HepG2 (cell line): Measurements from ENCODE around the gene EI24. TPM values are rescaled to one million over a fixed set of nuclear protein-coding genes. Genes with fewer than 3 reads are reported as not detected.

Experiments
- JARID2 ChIP-seq: sonication (generic); formaldehyde crosslinking; IDR thresholded peaks from 2 replicates; pipeline ENCODE4 v1.8.1; 2023; ENCODE audit warnings: missing genetic modification reagents, inconsistent platforms; ENCODE audit not compliant: insufficient replicate concordance
- MAFG ChIP-seq: sonication (generic); formaldehyde crosslinking; IDR thresholded peaks from 2 replicates; pipeline ENCODE4 v1.5.1; 2020; ENCODE audit warnings: mild to moderate bottlenecking, missing genetic modification reagents
- MYC ChIP-seq: sonication (generic); formaldehyde crosslinking; IDR thresholded peaks from 2 replicates; pipeline ENCODE4 v1.9.0; 2021; ENCODE audit warnings: missing genetic modification reagents, borderline replicate concordance
- NBN ChIP-seq: fragments of 450-650 bp; conservative IDR thresholded peaks from 2 replicates; pipeline ENCODE4 v1.6.1; 2017
- NR3C1 ChIP-seq: sonication (generic); formaldehyde crosslinking; IDR thresholded peaks from 2 replicates; pipeline ENCODE4 v1.4.0; 2020; ENCODE audit warnings: missing genetic modification reagents
- SSRP1 ChIP-seq: IDR thresholded peaks from 2 replicates; pipeline ENCODE4 v1.6.1; 2016; ENCODE audit warnings: control low read depth
- WIZ ChIP-seq: sonication (generic); formaldehyde crosslinking; IDR thresholded peaks from 2 replicates; pipeline ENCODE4 v1.5.1; 2020; ENCODE audit warnings: mild to moderate bottlenecking, missing genetic modification reagents
- ZNF160 ChIP-seq: sonication (generic); formaldehyde crosslinking; IDR thresholded peaks from 2 replicates; pipeline ENCODE4 v1.8.0; 2022; ENCODE audit warnings: mild to moderate bottlenecking, inconsistent platforms, missing genetic modification reagents
- ZNF207 ChIP-seq: fragments of 450-650 bp; IDR thresholded peaks from 2 replicates; pipeline ENCODE4 v1.6.1; 2016; ENCODE audit warnings: antibody characterized with exemption, borderline replicate concordance
- ZNF251 ChIP-seq: sonication (generic); formaldehyde crosslinking; IDR thresholded peaks from 2 replicates; pipeline ENCODE4 v1.9.0; 2021; ENCODE audit warnings: mild to moderate bottlenecking, missing genetic modification reagents
- ZNF362 ChIP-seq: sonication (generic); formaldehyde crosslinking; IDR thresholded peaks from 2 replicates; pipeline ENCODE4 v1.4.0; 2020; ENCODE audit warnings: missing genetic modification reagents, mild to moderate bottlenecking, borderline replicate concordance
- ZNF549 ChIP-seq: sonication (generic); formaldehyde crosslinking; IDR thresholded peaks from 2 replicates; pipeline ENCODE4 v1.5.0; 2020; ENCODE audit warnings: missing genetic modification reagents
- ZNF616 ChIP-seq: sonication (generic); formaldehyde crosslinking; IDR thresholded peaks from 2 replicates; pipeline ENCODE4 v1.5.0; 2020; ENCODE audit warnings: low read depth, mild to moderate bottlenecking, missing genetic modification reagents
- ZNF703 ChIP-seq: sonication (generic); formaldehyde crosslinking; IDR thresholded peaks from 2 replicates; pipeline ENCODE4 v1.5.1; 2020; ENCODE audit warnings: missing genetic modification reagents, mild to moderate bottlenecking, moderate library complexity, borderline replicate concordance
- ZNF770 ChIP-seq: sonication (generic); formaldehyde crosslinking; IDR thresholded peaks from 2 replicates; pipeline ENCODE4 v1.5.0; 2020; ENCODE audit warnings: mild to moderate bottlenecking, missing genetic modification reagents
- polyA plus RNA-seq, 8 experiments: library from polyadenylated mRNA; depleted of rRNA in 3 of 8; stranded (reverse) in 7 of 8; unstranded in 1 of 8; fragments of >200 nt; fragmentation: Illumina TruSeq in 4 of 8; extraction: Trizol in 4 of 8; gene quantifications; 2 replicates each; pipeline versions ENCODE4 v1.2.1 to v1.2.3, GENCODE V29; 2011 to 2016; ENCODE audit warnings: low read depth in 4 of 8, missing spikeins in 1 of 8, mixed read lengths in 1 of 8; ENCODE audit not compliant: insufficient read depth in 1 of 8
- total RNA-seq, 5 experiments: library from RNA; depleted of rRNA; stranded (reverse); fragments of >200 nt; fragmentation: Illumina TruSeq; extraction: Trizol; gene quantifications; 2 replicates each; pipeline ENCODE4 v1.2.3, GENCODE V29; 2016; ENCODE audit warnings: low read depth in 1 of 5
- TF ChIP-seq, protein P1 (sequence below): sonication (generic); formaldehyde crosslinking; IDR thresholded peaks from 2 replicates; pipeline ENCODE4 v1.8.0; 2022; ENCODE audit warnings: mild to moderate bottlenecking, missing genetic modification reagents
- TF ChIP-seq, protein P2 (sequence below): sonication (generic); formaldehyde crosslinking; conservative IDR thresholded peaks from 2 replicates; pipeline ENCODE4 v1.4.0; 2020; ENCODE audit warnings: missing genetic modification reagents
- TF ChIP-seq, protein P3 (sequence below): sonication (generic); formaldehyde crosslinking; IDR thresholded peaks from 2 replicates; pipeline ENCODE4 v1.4.0; 2020; ENCODE audit warnings: mild to moderate bottlenecking, missing genetic modification reagents, borderline replicate concordance

EI24 gene
- total and polyA plus RNA-seq, 2 of the 13 experiments (the other 11 are each of a cell fraction or from before 2014, with no cell fraction given) = 84.7 to 126 TPM

GRCh38 chr11:125625630-125626287, 56.5 kb downstream of the EI24 start (continued):
- peak; percentile 34; the same call in 1 of the 2 replicates for TF ChIP-seq ZNF703
- TF ChIP-seq, protein P1, sequence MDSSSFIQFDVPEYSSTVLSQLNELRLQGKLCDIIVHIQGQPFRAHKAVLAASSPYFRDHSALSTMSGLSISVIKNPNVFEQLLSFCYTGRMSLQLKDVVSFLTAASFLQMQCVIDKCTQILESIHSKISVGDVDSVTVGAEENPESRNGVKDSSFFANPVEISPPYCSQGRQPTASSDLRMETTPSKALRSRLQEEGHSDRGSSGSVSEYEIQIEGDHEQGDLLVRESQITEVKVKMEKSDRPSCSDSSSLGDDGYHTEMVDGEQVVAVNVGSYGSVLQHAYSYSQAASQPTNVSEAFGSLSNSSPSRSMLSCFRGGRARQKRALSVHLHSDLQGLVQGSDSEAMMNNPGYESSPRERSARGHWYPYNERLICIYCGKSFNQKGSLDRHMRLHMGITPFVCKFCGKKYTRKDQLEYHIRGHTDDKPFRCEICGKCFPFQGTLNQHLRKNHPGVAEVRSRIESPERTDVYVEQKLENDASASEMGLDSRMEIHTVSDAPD = no peak
- no peak; the same call in 1 of the 2 replicates for TF ChIP-seq MAFG
- TF ChIP-seq WIZ = no peak; the same call in 1 of the 2 replicates
- no peak for TF ChIP-seq ZNF207
- no peak for TF ChIP-seq ZNF616
- TF ChIP-seq, protein P2, sequence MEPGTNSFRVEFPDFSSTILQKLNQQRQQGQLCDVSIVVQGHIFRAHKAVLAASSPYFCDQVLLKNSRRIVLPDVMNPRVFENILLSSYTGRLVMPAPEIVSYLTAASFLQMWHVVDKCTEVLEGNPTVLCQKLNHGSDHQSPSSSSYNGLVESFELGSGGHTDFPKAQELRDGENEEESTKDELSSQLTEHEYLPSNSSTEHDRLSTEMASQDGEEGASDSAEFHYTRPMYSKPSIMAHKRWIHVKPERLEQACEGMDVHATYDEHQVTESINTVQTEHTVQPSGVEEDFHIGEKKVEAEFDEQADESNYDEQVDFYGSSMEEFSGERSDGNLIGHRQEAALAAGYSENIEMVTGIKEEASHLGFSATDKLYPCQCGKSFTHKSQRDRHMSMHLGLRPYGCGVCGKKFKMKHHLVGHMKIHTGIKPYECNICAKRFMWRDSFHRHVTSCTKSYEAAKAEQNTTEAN = peak; percentile 68; the same call in 1 of the 2 replicates
- TF ChIP-seq MYC (CRISPR knock-in tag) = peak; percentile 91
- 0 out of 2 replicates have a peak, but pooled peaks have one; percentile 35 for TF ChIP-seq SSRP1 (CRISPR knock-in tag)
- no peak for TF ChIP-seq ZNF362
- TF ChIP-seq JARID2 (CRISPR knock-in tag) = peak; percentile 33
- no peak for TF ChIP-seq ZNF251 (CRISPR knock-in tag)
- TF ChIP-seq ZNF549 (CRISPR knock-in tag) = no peak
- TF ChIP-seq ZNF160 = peak; percentile 80
- TF ChIP-seq NBN = no peak
- 0 out of 2 replicates have a peak, but pooled peaks have one; percentile 35 for TF ChIP-seq ZNF770 (CRISPR knock-in tag)
- TF ChIP-seq, protein P3, sequence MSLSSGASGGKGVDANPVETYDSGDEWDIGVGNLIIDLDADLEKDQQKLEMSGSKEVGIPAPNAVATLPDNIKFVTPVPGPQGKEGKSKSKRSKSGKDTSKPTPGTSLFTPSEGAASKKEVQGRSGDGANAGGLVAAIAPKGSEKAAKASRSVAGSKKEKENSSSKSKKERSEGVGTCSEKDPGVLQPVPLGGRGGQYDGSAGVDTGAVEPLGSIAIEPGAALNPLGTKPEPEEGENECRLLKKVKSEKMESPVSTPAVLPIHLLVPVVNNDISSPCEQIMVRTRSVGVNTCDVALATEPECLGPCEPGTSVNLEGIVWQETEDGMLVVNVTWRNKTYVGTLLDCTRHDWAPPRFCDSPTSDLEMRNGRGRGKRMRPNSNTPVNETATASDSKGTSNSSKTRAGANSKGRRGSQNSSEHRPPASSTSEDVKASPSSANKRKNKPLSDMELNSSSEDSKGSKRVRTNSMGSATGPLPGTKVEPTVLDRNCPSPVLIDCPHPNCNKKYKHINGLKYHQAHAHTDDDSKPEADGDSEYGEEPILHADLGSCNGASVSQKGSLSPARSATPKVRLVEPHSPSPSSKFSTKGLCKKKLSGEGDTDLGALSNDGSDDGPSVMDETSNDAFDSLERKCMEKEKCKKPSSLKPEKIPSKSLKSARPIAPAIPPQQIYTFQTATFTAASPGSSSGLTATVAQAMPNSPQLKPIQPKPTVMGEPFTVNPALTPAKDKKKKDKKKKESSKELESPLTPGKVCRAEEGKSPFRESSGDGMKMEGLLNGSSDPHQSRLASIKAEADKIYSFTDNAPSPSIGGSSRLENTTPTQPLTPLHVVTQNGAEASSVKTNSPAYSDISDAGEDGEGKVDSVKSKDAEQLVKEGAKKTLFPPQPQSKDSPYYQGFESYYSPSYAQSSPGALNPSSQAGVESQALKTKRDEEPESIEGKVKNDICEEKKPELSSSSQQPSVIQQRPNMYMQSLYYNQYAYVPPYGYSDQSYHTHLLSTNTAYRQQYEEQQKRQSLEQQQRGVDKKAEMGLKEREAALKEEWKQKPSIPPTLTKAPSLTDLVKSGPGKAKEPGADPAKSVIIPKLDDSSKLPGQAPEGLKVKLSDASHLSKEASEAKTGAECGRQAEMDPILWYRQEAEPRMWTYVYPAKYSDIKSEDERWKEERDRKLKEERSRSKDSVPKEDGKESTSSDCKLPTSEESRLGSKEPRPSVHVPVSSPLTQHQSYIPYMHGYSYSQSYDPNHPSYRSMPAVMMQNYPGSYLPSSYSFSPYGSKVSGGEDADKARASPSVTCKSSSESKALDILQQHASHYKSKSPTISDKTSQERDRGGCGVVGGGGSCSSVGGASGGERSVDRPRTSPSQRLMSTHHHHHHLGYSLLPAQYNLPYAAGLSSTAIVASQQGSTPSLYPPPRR (CRISPR knock-in tag) = 0 out of 2 replicates have a peak, but pooled peaks have one; percentile 18
- no peak for TF ChIP-seq NR3C1
